HCT116 (cell line): ENCODE results near the gene CARMIL1.

Experiments
- ATF3 ChIP-seq: IDR thresholded peaks from 2 replicates; pipeline ENCODE4 v1.6.1; 2012
- CTCF ChIP-seq, 3 experiments: fragments of 200-600 bp in 1 of 3; sonication (generic) in 1 of 3; IDR thresholded peaks in 2 of 3; conservative IDR thresholded peaks in 1 of 3; 2 replicates each; pipeline ENCODE4 v1.5.1; 2012 to 2017; ENCODE audit warnings: low read depth in 2 of 3, low read length in 2 of 3, antibody characterized with exemption in 1 of 3, borderline replicate concordance in 1 of 3, control low read depth in 1 of 3, mild to moderate bottlenecking in 1 of 3, mixed read lengths in 1 of 3, mixed run types in 1 of 3, moderate library complexity in 1 of 3; ENCODE audit not compliant: insufficient read depth in 1 of 3
- EGR1 ChIP-seq: IDR thresholded peaks from 2 replicates; pipeline ENCODE4 v1.6.1; 2012; ENCODE audit warnings: low read depth
- EZH2 ChIP-seq: fragments of 200-600 bp; sonication (generic); IDR thresholded peaks from 2 replicates; pipeline ENCODE4 v1.6.1; 2017; ENCODE audit warnings: antibody characterized with exemption, mixed run types
- POLR2A ChIP-seq: IDR thresholded peaks from 2 replicates; pipeline ENCODE4 v1.7.0; 2011; ENCODE audit warnings: borderline replicate concordance; ENCODE audit not compliant: insufficient read depth, insufficient read length; ENCODE audit errors: extremely low read depth
- RAD21 ChIP-seq: IDR thresholded peaks from 2 replicates; pipeline ENCODE4 v1.6.1; 2012; ENCODE audit warnings: low read depth, mild to moderate bottlenecking
- REST ChIP-seq: IDR thresholded peaks from 2 replicates; pipeline ENCODE4 v1.6.1; 2012; ENCODE audit warnings: low read depth
- SRF ChIP-seq: IDR thresholded peaks from 2 replicates; pipeline ENCODE4 v1.6.1; 2012; ENCODE audit warnings: low read depth

GRCh38 chr6:25620391-25620790, 341.2 kb downstream of the CARMIL1 start:
- TF ChIP-seq POLR2A (no peak), CTCF (IDR thresholded peaks at IDR 0.05 in 2 of 3, conservative IDR thresholded peaks at IDR 0.05 in 1 of 3; ENCODE audit: borderline replicate concordance in 1 of 3, insufficient read depth in 1 of 3, low read depth in 2 of 3, low read length in 2 of 3) (no peak), EZH2 (no peak), EGR1 (no peak), REST (no peak), RAD21 (no peak), ATF3 (no peak), SRF (no peak)
